ENCODE results near the gene PCF11. TPM values are rescaled to one million over a fixed set of nuclear protein-coding genes. Genes with fewer than 3 reads are reported as not detected.

The PCF11 gene
- total and polyA plus RNA-seq, 2 of the 13 experiments (the other 11 are each of a cell fraction or from before 2014, with no cell fraction given): 40.3 to 47.7 TPM

DNA sequence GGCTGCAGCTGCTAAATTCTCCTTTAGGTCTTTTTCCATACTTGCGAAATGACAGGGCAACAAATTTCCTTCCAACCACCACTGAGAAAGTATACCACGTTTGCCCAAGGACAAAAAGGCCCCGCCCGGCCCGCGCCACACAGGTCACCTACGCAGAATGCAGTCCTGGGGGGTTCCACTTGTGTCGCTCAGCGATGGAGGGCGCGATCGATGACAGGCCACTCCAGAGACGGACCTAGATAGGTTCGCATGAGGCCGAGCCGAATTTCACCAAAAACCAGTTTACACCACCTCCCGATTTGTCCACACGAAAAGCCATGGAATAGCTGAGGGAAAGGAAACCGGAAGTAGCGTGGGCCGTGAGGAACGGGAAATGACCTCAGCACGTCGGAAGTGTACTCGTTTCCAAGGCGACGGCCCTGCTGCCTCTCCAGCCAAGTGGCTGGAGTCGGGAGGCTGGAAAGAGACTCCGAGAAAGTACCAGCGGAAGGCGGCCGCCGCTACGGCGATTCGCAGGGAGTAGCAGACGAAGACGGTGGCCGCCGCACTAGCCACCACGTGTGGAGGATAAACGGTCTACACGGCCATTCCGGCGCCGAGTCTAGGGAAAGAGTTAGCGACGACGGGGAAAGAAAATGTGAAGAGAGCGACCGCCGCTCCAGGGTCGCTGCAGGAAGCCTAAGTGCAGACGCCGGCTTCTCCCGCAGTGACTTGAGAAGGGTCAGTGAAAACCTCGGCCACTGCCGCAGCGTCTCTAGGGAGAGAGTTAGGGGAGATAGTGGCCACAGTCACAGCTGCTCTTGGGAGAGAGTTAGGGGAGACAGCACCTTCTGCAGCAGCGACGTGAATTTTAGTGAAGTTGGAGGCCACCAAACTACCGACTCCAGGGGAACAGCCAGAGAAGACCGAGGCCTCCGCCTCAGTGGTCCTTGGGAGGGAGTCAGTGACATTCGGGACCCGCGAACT lies 36.7 kb downstream of the PCF11 start, which contains the start of gene ANKRD42 (continued):
- no peak; the same call in 1 of the 2 replicates for TF ChIP-seq ZNF691 (CRISPR knock-in tag; IDR thresholded peaks at IDR 0.05; ENCODE audit: borderline replicate concordance, low read depth)

GRCh38 chr11:83194281-83195142 lies 37.6 kb downstream of the PCF11 start:
- in situ Hi-C loops (cut with HindIII; ENCODE audit: extremely low pct_ligation_motif_present, low pct_unique_long_range_greater_than_20kb) (no loop called here), intact Hi-C loops (cut with micrococcal nuclease; ENCODE audit: unreplicated experiment) (loop anchor here (2.0 to 10.0 kb wide), 2 partner anchors 60 to 294 kb away; partner anchors contain the start of genes DDIAS and PRCP)
- H3K27ac ChIP-seq (ENCODE audit: extremely low read length, insufficient read depth, low read length): peak overlapping the region; percentile 86
- WGBS (ENCODE audit: low lambda C conversion rate): 2% methylated on average over 24 of the region's 35 CpGs
- H3K4me1 ChIP-seq (ENCODE audit: insufficient read depth, low read length): peaks cover 36% of the 10 kb centered on the region
- no peaks in the 10 kb centered on the region for H4K20me1 ChIP-seq (ENCODE audit: insufficient read depth, low read length)
- H3K27me3 ChIP-seq (ENCODE audit: control insufficient read depth in 1 of 2, insufficient read depth in 2 of 2, low read length in 2 of 2): no peaks in the 10 kb centered on the region; a peak in 1 of 5 replicates
- H3K9ac ChIP-seq (ENCODE audit: insufficient read depth, low read depth, low read length): peak overlapping the region; percentile 91
- H3K4me2 ChIP-seq (ENCODE audit: low read depth, low read length): peak overlapping the region; percentile 91
- peak overlapping the region; percentile 94 for H2AFZ ChIP-seq (ENCODE audit: low read length)
- ATAC-seq (peak; percentile 80), DNase-seq (ENCODE audit: low spot score) (peak; percentile 38), FAIRE-seq (no peak)
- BruUV-seq (replicated peaks): no TSS peak
- H3K36me3 ChIP-seq (replicated peaks in 1 of 2; ENCODE audit: control insufficient read depth in 1 of 2, insufficient read depth in 2 of 2, low read length in 2 of 2): peaks cover 0 to 15% of the 10 kb centered on the region in 2 experiments; a peak in 2 of 5 replicates
- ChIA-PET POLR2A (interaction anchor here (0.9 to 1.9 kb wide), 4 partner anchors 10 to 184 kb away, joined by 3 to 11 read pairs (median 3); partner anchors contain the start of genes CCDC90B and PCF11), CTCF (ENCODE audit: low intra/inter-chr PET ratio, low total read pairs) (no interaction called here)
- peaks cover 18% of the 10 kb centered on the region for H3K79me2 ChIP-seq (ENCODE audit: insufficient read depth, low read length)
- peak overlapping the region; percentile 88 to 98 (median 90) for H3K4me3 ChIP-seq (replicated peaks in 1 of 3; ENCODE audit: insufficient read depth in 1 of 3, low read depth in 2 of 3, low read length in 3 of 3)
- H3K9me3 ChIP-seq (ENCODE audit: low read length): no peaks in the 10 kb centered on the region
- TF ChIP-seq MTA1 (CRISPR knock-in tag; IDR thresholded peaks at IDR 0.05; ENCODE audit: borderline replicate concordance) (0 out of 2 replicates have a peak, but pooled peaks have one; percentile 54), ARID2 (CRISPR knock-in tag; IDR thresholded peaks at IDR 0.05; ENCODE audit: borderline replicate concordance) (peak; percentile 92; the same call in 1 of the 2 replicates), ZNF274 (CRISPR knock-in tag; IDR thresholded peaks at IDR 0.05) (no peak), GABPB1 (CRISPR knock-in tag; IDR thresholded peaks at IDR 0.05) (peak; percentile 84), BORCS8-MEF2B (CRISPR knock-in tag; IDR thresholded peaks at IDR 0.05) (no peak; the same call in 1 of the 2 replicates), BATF2 (CRISPR knock-in tag; IDR thresholded peaks at IDR 0.05) (no peak), XRCC5 (optimal IDR thresholded peaks at IDR 0.05; ENCODE audit: low read length) (peak; percentile 11), ZFX (CRISPR knock-in tag; IDR thresholded peaks at IDR 0.05; ENCODE audit: low read depth) (peak; percentile 39; the same call in 1 of the 2 replicates), ZNF563 (CRISPR knock-in tag; IDR thresholded peaks at IDR 0.05) (0 out of 2 replicates have a peak, but pooled peaks have one; percentile 6), THAP11 (CRISPR knock-in tag; IDR thresholded peaks at IDR 0.05) (0 out of 2 replicates have a peak, but pooled peaks have one; percentile 18), CEBPB (IDR thresholded peaks at IDR 0.05; ENCODE audit: borderline replicate concordance, low read depth, low read length) (peak; percentile 89), FOXK1 (CRISPR knock-in tag; IDR thresholded peaks at IDR 0.05; ENCODE audit: borderline replicate concordance, low read depth) (peak; percentile 48; the same call in 1 of the 2 replicates), TMF1 (CRISPR knock-in tag; IDR thresholded peaks at IDR 0.05; ENCODE audit: low read depth) (peak; percentile 65; the same call in 1 of the 2 replicates), GTF2F1 (IDR thresholded peaks at IDR 0.05; ENCODE audit: low read length) (no peak), ZNF7 (CRISPR knock-in tag; IDR thresholded peaks at IDR 0.05) (no peak)
- TF ChIP-seq, protein P1, sequence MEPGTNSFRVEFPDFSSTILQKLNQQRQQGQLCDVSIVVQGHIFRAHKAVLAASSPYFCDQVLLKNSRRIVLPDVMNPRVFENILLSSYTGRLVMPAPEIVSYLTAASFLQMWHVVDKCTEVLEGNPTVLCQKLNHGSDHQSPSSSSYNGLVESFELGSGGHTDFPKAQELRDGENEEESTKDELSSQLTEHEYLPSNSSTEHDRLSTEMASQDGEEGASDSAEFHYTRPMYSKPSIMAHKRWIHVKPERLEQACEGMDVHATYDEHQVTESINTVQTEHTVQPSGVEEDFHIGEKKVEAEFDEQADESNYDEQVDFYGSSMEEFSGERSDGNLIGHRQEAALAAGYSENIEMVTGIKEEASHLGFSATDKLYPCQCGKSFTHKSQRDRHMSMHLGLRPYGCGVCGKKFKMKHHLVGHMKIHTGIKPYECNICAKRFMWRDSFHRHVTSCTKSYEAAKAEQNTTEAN (CRISPR knock-in tag; conservative IDR thresholded peaks at IDR 0.05): no peak
